Large intestine (tissue), 12 donors: ENCODE data around the gene HNRNPA1L2. TPM values are rescaled to one million over a fixed set of nuclear protein-coding genes. Genes with fewer than 3 reads are reported as not detected.
"Not testable (repeated sequence)": the region's sequence is repeated elsewhere in the genome, so short reads cannot be mapped to it uniquely, and the experiment has no call there.

ENCODE experiments used
- DNase-seq, 2 donors: peaks; one replicate each; pipeline versions ENCODE4 v3.0.0 to v3.0.0-alpha.2; 2013
- H3K27ac ChIP-seq: one replicate; pipeline ENCODE4 v1.5.1; 2013; ENCODE audit warnings: low read length
- H3K27me3 ChIP-seq: 2 replicates; pipeline ENCODE4 v1.6.1; 2013; ENCODE audit warnings: low read length; ENCODE audit not compliant: control insufficient read depth, insufficient read depth
- H3K36me3 ChIP-seq: 2 replicates; pipeline ENCODE4 v1.6.1; 2013; ENCODE audit warnings: low read length; ENCODE audit not compliant: control insufficient read depth, insufficient read depth
- H3K4me1 ChIP-seq: one replicate; pipeline ENCODE4 v1.6.1; 2013; ENCODE audit warnings: low read length; ENCODE audit not compliant: control insufficient read depth, insufficient read depth
- H3K4me3 ChIP-seq: one replicate; pipeline ENCODE4 v1.5.1; 2013; ENCODE audit warnings: low read length
- H3K9me3 ChIP-seq: one replicate; pipeline ENCODE4 v1.6.1; 2013; ENCODE audit warnings: mild to moderate bottlenecking, low read depth, low read length, moderate library complexity; ENCODE audit not compliant: control insufficient read depth
- WGBS: methylation state at CpG from one replicate; pipeline ENCODE4 v1.1.5; 2013; ENCODE audit warnings: low lambda C conversion rate; ENCODE audit not compliant: insufficient coverage; 5-methylcytosine and 5-hydroxymethylcytosine counted together
- long read RNA-seq, 11 donors: transcript quantifications; one replicate each; lab custom pipeline, GENCODE V29; 2026
- polyA plus RNA-seq: library from polyadenylated mRNA; unstranded; fragments of 120-200 nt; gene quantifications from one replicate; pipeline ENCODE4 v1.2.1, GENCODE V29; 2013

Gene HNRNPA1L2
- polyA plus RNA-seq, result 13.4 TPM
- long read RNA-seq, donor 1, partial matches to known transcripts, result 0 of 3 reads
- long read RNA-seq, donor 1, other reads (novel, unspliced or antisense), result 0 of 3 reads
- long read RNA-seq, donor 2, transcript HNRNPA1L2-201 (1 exons, 1,372 nt), result major isoform, 10 of 10 reads
- long read RNA-seq, donor 2, partial matches to known transcripts, result 0 of 10 reads
- long read RNA-seq, donor 2, other reads (novel, unspliced or antisense), result 0 of 10 reads
- long read RNA-seq, donor 3, result 0 reads
- long read RNA-seq, donor 4, result 0 reads
- long read RNA-seq, donor 5, partial matches to known transcripts, result 0 of 4 reads
- long read RNA-seq, donor 5, other reads (novel, unspliced or antisense), result 0 of 4 reads
- long read RNA-seq, donor 6, partial matches to known transcripts, result 0 of 3 reads
- long read RNA-seq, donor 6, other reads (novel, unspliced or antisense), result 0 of 3 reads
- long read RNA-seq, donor 7, partial matches to known transcripts, result 0 of 4 reads
- long read RNA-seq, donor 7, other reads (novel, unspliced or antisense), result 0 of 4 reads
- long read RNA-seq, donor 8, transcript HNRNPA1L2-201 (1 exons, 1,372 nt), result major isoform, 10 of 10 reads
- long read RNA-seq, donor 8, partial matches to known transcripts, result 0 of 10 reads
- long read RNA-seq, donor 8, other reads (novel, unspliced or antisense), result 0 of 10 reads
- long read RNA-seq, donor 9, partial matches to known transcripts, result 0 of 3 reads
- long read RNA-seq, donor 9, other reads (novel, unspliced or antisense), result 0 of 3 reads
- long read RNA-seq, donor 10, transcript HNRNPA1L2-201 (1 exons, 1,372 nt), result major isoform, 9 of 9 reads
- long read RNA-seq, donor 10, partial matches to known transcripts, result 0 of 9 reads
- long read RNA-seq, donor 10, other reads (novel, unspliced or antisense), result 0 of 9 reads
- long read RNA-seq, donor 11, transcript HNRNPA1L2-201 (1 exons, 1,372 nt), result major isoform, 5 of 5 reads
- long read RNA-seq, donor 11, partial matches to known transcripts, result 0 of 5 reads
- long read RNA-seq, donor 11, other reads (novel, unspliced or antisense), result 0 of 5 reads

- Histone ChIP-seq H3K4me3 (no peak within 1 kb of the TSS), H3K4me1 (no peaks in the 10 kb centered on the region), H3K27ac (no peak within 1 kb of the TSS), H3K9me3 (no peaks in the 10 kb centered on the region), H3K27me3 (no peaks in the 10 kb centered on the region), H3K36me3 (peaks cover 20% of the 10 kb centered on the region)
- WGBS, result no CpG with 5 or more reads among the region's 7 CpGs
- DNase-seq, result no peak
These were observed at the start of gene HNRNPA1L2 for GRCh38 chr13:52642131-52642530. TSS of gene HNRNPA1L2 (plus strand) at chr13:52642431. CDS start at chr13:52642493, 62 bp downstream.

- no CpG with 5 or more reads among the region's 3 CpGs for WGBS
- H3K9me3 ChIP-seq, H3K27me3 ChIP-seq, H3K4me1 ChIP-seq, DNase-seq, H3K27ac ChIP-seq, H3K36me3 ChIP-seq, H3K4me3 ChIP-seq: not testable (repeated sequence)
These were observed 49.1 kb upstream of the HNRNPA1L2 start for GRCh38 chr13:52593175-52593574.

- not testable (repeated sequence) for H3K27me3 ChIP-seq, DNase-seq, H3K9me3 ChIP-seq, H3K4me3 ChIP-seq, H3K4me1 ChIP-seq, H3K36me3 ChIP-seq, H3K27ac ChIP-seq
- WGBS, result 100% methylated on average over 2 of the region's 3 CpGs
These were observed 48.4 kb upstream of the HNRNPA1L2 start for GRCh38 chr13:52593812-52594211.

- H3K36me3 ChIP-seq, H3K27ac ChIP-seq, H3K9me3 ChIP-seq, H3K4me1 ChIP-seq, DNase-seq, H3K4me3 ChIP-seq, H3K27me3 ChIP-seq: not testable (repeated sequence)
- no CpG with 5 or more reads among the region's 7 CpGs for WGBS
These were observed 47.9 kb upstream of the HNRNPA1L2 start for GRCh38 chr13:52594295-52594694.

GRCh38 chr13:52597676-52598075, 44.6 kb upstream of the HNRNPA1L2 start:
- Histone ChIP-seq H3K27me3 (no peaks in the 10 kb centered on the region), H3K27ac (no peak overlapping the region), H3K4me3 (no peak overlapping the region), H3K36me3 (no peaks in the 10 kb centered on the region), H3K9me3 (no peaks in the 10 kb centered on the region), H3K4me1 (no peaks in the 10 kb centered on the region)
- DNase-seq, result no peak
- WGBS, result no CpG with 5 or more reads among the region's 4 CpGs

- 40% methylated on average over 1 of the region's 13 CpGs for WGBS
- H3K36me3 ChIP-seq, result no peaks in the 10 kb centered on the region
- no peaks in the 10 kb centered on the region for H3K4me1 ChIP-seq
- peak overlapping the region; percentile 48 for H3K27ac ChIP-seq
- no peaks in the 10 kb centered on the region for H3K9me3 ChIP-seq
- no peaks in the 10 kb centered on the region for H3K27me3 ChIP-seq
- H3K4me3 ChIP-seq, result peak overlapping the region; percentile 68
- peak in 1 of 2 donors; percentile 25 for DNase-seq
These were observed 43.0 kb upstream of the HNRNPA1L2 start for GRCh38 chr13:52599037-52599847.

GRCh38 chr13:52599848-52600603, 42.2 kb upstream of the HNRNPA1L2 start:
- no CpG with 5 or more reads among the region's 73 CpGs for WGBS
- DNase-seq, result peak in 1 of 2 donors; percentile 44
- H3K4me1 ChIP-seq, result no peaks in the 10 kb centered on the region
- no peaks in the 10 kb centered on the region for H3K36me3 ChIP-seq
- peak overlapping the region; percentile 68 for H3K4me3 ChIP-seq
- H3K27me3 ChIP-seq, result no peaks in the 10 kb centered on the region
- peak overlapping the region; percentile 48 for H3K27ac ChIP-seq
- no peaks in the 10 kb centered on the region for H3K9me3 ChIP-seq

- no peaks in the 10 kb centered on the region for H3K9me3 ChIP-seq
- H3K4me3 ChIP-seq, result peak overlapping the region; percentile 31
- no peaks in the 10 kb centered on the region for H3K4me1 ChIP-seq
- DNase-seq, result no peak
- H3K27ac ChIP-seq, result no peak overlapping the region
- no CpG with 5 or more reads among the region's 3 CpGs for WGBS
- no peaks in the 10 kb centered on the region for H3K36me3 ChIP-seq
- H3K27me3 ChIP-seq, result no peaks in the 10 kb centered on the region
These were observed 41.6 kb upstream of the HNRNPA1L2 start for GRCh38 chr13:52600666-52601065.

- WGBS, result no CpG with 5 or more reads among the region's 4 CpGs
- not testable (repeated sequence) for DNase-seq, H3K27me3 ChIP-seq, H3K4me1 ChIP-seq, H3K9me3 ChIP-seq, H3K36me3 ChIP-seq, H3K27ac ChIP-seq, H3K4me3 ChIP-seq
These were observed 38.9 kb upstream of the HNRNPA1L2 start for GRCh38 chr13:52603316-52603715.
